ENCODE results near the gene EGFL7. TPM values are rescaled to one million over a fixed set of nuclear protein-coding genes. Genes with fewer than 3 reads are reported as not detected.

Gene EGFL7
- total and polyA plus RNA-seq, 2 donors (not counting 1 experiment from before 2014, with no cell fraction given) = 4.2 to 7.9 TPM

- DNase-seq (ENCODE audit: low read depth in 2 of 2) = no peak
- H3K9me3 ChIP-seq (ENCODE audit: control insufficient read depth, insufficient read depth, low read depth, low read length) = no peaks in the 10 kb centered on the region
- no peak overlapping the region for H3K27ac ChIP-seq (ENCODE audit: insufficient read depth, low read length)
- peaks cover 5% of the 10 kb centered on the region for H3K36me3 ChIP-seq (ENCODE audit: control insufficient read depth, insufficient read depth, low read length)
- H2AFZ ChIP-seq (ENCODE audit: low read length) = no peak overlapping the region
- no peaks in the 10 kb centered on the region for H3K4me1 ChIP-seq (ENCODE audit: control insufficient read depth, extremely low read depth, insufficient read depth, low read length)
- TF ChIP-seq EZH2 (IDR thresholded peaks at IDR 0.05; ENCODE audit: low read length, missing control alignments) (no peak), CTCF (conservative IDR thresholded peaks at IDR 0.05 in 1 of 2, IDR thresholded peaks at IDR 0.05 in 1 of 2; ENCODE audit: low read depth in 1 of 2, low read length in 2 of 2) (no peak)
- no peak overlapping the region for H3K9ac ChIP-seq (ENCODE audit: insufficient read depth, low read length)
- no peak overlapping the region for H3K4me3 ChIP-seq (replicated peaks in 1 of 4; ENCODE audit: control extremely low read depth in 1 of 4, insufficient read depth in 1 of 4, low read depth in 3 of 4, low read length in 4 of 4)
- no peaks in the 10 kb centered on the region for H4K20me1 ChIP-seq (ENCODE audit: control insufficient read depth, extremely low read depth, insufficient read depth, low read length)
- H3K27me3 ChIP-seq (ENCODE audit: control insufficient read depth, insufficient read depth, low read length) = no peaks in the 10 kb centered on the region
- no peak overlapping the region for H3K4me2 ChIP-seq (ENCODE audit: extremely low read depth, insufficient read depth, low read length)
- H3K79me2 ChIP-seq (ENCODE audit: control insufficient read depth, insufficient read depth, low read length) = no peaks in the 10 kb centered on the region
These were observed 15.3 kb downstream of the EGFL7 start for GRCh38 chr9:136678034-136678433.

GRCh38 chr9:136678624-136679023 is 15.9 kb downstream of the EGFL7 start:
- DNase-seq (ENCODE audit: low read depth in 2 of 2) = no peak
- no peak overlapping the region for H3K4me3 ChIP-seq (replicated peaks in 1 of 4; ENCODE audit: control extremely low read depth in 1 of 4, insufficient read depth in 1 of 4, low read depth in 3 of 4, low read length in 4 of 4)
- no peaks in the 10 kb centered on the region for H4K20me1 ChIP-seq (ENCODE audit: control insufficient read depth, extremely low read depth, insufficient read depth, low read length)
- H3K27me3 ChIP-seq (ENCODE audit: control insufficient read depth, insufficient read depth, low read length) = no peaks in the 10 kb centered on the region
- H3K4me2 ChIP-seq (ENCODE audit: extremely low read depth, insufficient read depth, low read length) = no peak overlapping the region
- no peaks in the 10 kb centered on the region for H3K9me3 ChIP-seq (ENCODE audit: control insufficient read depth, insufficient read depth, low read depth, low read length)
- no peak overlapping the region for H3K27ac ChIP-seq (ENCODE audit: insufficient read depth, low read length)
- H3K36me3 ChIP-seq (ENCODE audit: control insufficient read depth, insufficient read depth, low read length) = peaks cover 5% of the 10 kb centered on the region
- no peaks in the 10 kb centered on the region for H3K79me2 ChIP-seq (ENCODE audit: control insufficient read depth, insufficient read depth, low read length)
- TF ChIP-seq CTCF (conservative IDR thresholded peaks at IDR 0.05 in 1 of 2, IDR thresholded peaks at IDR 0.05 in 1 of 2; ENCODE audit: low read depth in 1 of 2, low read length in 2 of 2) = no peak
- no peak for TF ChIP-seq EZH2 (IDR thresholded peaks at IDR 0.05; ENCODE audit: low read length, missing control alignments)
- no peaks in the 10 kb centered on the region for H3K4me1 ChIP-seq (ENCODE audit: control insufficient read depth, extremely low read depth, insufficient read depth, low read length)
- no peak overlapping the region for H3K9ac ChIP-seq (ENCODE audit: insufficient read depth, low read length)
- no peak overlapping the region for H2AFZ ChIP-seq (ENCODE audit: low read length)

- no peaks in the 10 kb centered on the region for H3K9me3 ChIP-seq (ENCODE audit: control insufficient read depth, insufficient read depth, low read depth, low read length)
- H3K9ac ChIP-seq (ENCODE audit: insufficient read depth, low read length) = no peak overlapping the region
- no peaks in the 10 kb centered on the region for H3K79me2 ChIP-seq (ENCODE audit: control insufficient read depth, insufficient read depth, low read length)
- DNase-seq (ENCODE audit: low read depth in 2 of 2) = peak in 1 of 2 donors; percentile 21
- H3K36me3 ChIP-seq (ENCODE audit: control insufficient read depth, insufficient read depth, low read length) = peaks cover 2% of the 10 kb centered on the region
- TF ChIP-seq CTCF (conservative IDR thresholded peaks at IDR 0.05 in 1 of 2, IDR thresholded peaks at IDR 0.05 in 1 of 2; ENCODE audit: low read depth in 1 of 2, low read length in 2 of 2) = no peak
- TF ChIP-seq EZH2 (IDR thresholded peaks at IDR 0.05; ENCODE audit: low read length, missing control alignments) = no peak
- no peak overlapping the region for H2AFZ ChIP-seq (ENCODE audit: low read length)
- H4K20me1 ChIP-seq (ENCODE audit: control insufficient read depth, extremely low read depth, insufficient read depth, low read length) = no peaks in the 10 kb centered on the region
- no peak overlapping the region for H3K4me3 ChIP-seq (replicated peaks in 1 of 4; ENCODE audit: control extremely low read depth in 1 of 4, insufficient read depth in 1 of 4, low read depth in 3 of 4, low read length in 4 of 4)
- H3K27ac ChIP-seq (ENCODE audit: insufficient read depth, low read length) = no peak overlapping the region
- H3K27me3 ChIP-seq (ENCODE audit: control insufficient read depth, insufficient read depth, low read length) = no peaks in the 10 kb centered on the region
- H3K4me1 ChIP-seq (ENCODE audit: control insufficient read depth, extremely low read depth, insufficient read depth, low read length) = no peaks in the 10 kb centered on the region
- no peak overlapping the region for H3K4me2 ChIP-seq (ENCODE audit: extremely low read depth, insufficient read depth, low read length)
These were observed 16.8 kb downstream of the EGFL7 start for GRCh38 chr9:136679431-136679941.

All from fibroblast of lung (primary cell).